ENCODE results near the gene CTBP1.

CTBP1 gene

GRCh38 chr4:1172228-1172851 lies 76.6 kb downstream of the CTBP1 start, which contains the start of gene SPON2:
Gene SPON2, minus strand, starts transcription at chr4:1172583.
- no peak for FAIRE-seq

- no peak for FAIRE-seq
Observed at GRCh38 chr4:1171311-1172227, 77.4 kb downstream of the CTBP1 start.

GRCh38 chr4:1170976-1171310 lies 78.0 kb downstream of the CTBP1 start:
- FAIRE-seq, result no peak

GRCh38 chr4:1170156-1170975 lies 78.6 kb downstream of the CTBP1 start:
- FAIRE-seq, result no peak

- FAIRE-seq, result no peak
Observed at GRCh38 chr4:1169691-1170096, 79.2 kb downstream of the CTBP1 start.

- no peak for FAIRE-seq
Observed at GRCh38 chr4:1169171-1169671, 79.7 kb downstream of the CTBP1 start.

- no peak for FAIRE-seq
Observed at GRCh38 chr4:1168191-1169101, 80.5 kb downstream of the CTBP1 start.

GRCh38 chr4:1167244-1167949 lies 81.5 kb downstream of the CTBP1 start:
- FAIRE-seq, result no peak

GRCh38 chr4:1166509-1167243 lies 82.3 kb downstream of the CTBP1 start:
- no peak for FAIRE-seq

GRCh38 chr4:1164956-1165545 lies 83.9 kb downstream of the CTBP1 start:
- FAIRE-seq, result no peak

GRCh38 chr4:1164444-1164843 lies 84.5 kb downstream of the CTBP1 start:
- FAIRE-seq, result no peak

GRCh38 chr4:1164040-1164439 lies 84.9 kb downstream of the CTBP1 start:
- no peak for FAIRE-seq

All from islet of Langerhans (tissue), 1 donor.